Skin epidermis (tissue), 12 donors: ENCODE results near the gene BEND4.
"Not testable (repeated sequence)": the region's sequence is repeated elsewhere in the genome, so short reads cannot be mapped to it uniquely, and the experiment has no call there.

Source experiments
- H3K27ac ChIP-seq, 21 experiments: fragments of 200-600 bp; sonication (generic) in 11 of 21; one replicate each; pipeline ENCODE4 v1.5.0; 2020; ENCODE audit warnings: mild to moderate bottlenecking in 3 of 21, inconsistent platforms in 2 of 21, moderate library complexity in 2 of 21
- H3K4me3 ChIP-seq, 7 experiments: fragments of 200-600 bp; sonication (generic) in 2 of 7; one replicate each; pipeline ENCODE4 v1.5.0; 2020; ENCODE audit warnings: inconsistent platforms in 2 of 7, mild to moderate bottlenecking in 2 of 7, moderate library complexity in 1 of 7

BEND4 gene

GRCh38 chr4:42152507-42153504 lies at the start of gene BEND4:
Gene BEND4 (minus strand): TSS chr4:42152655. CDS start chr4:42152143, 512 bp downstream.
- H3K27ac ChIP-seq: peak within 1 kb of the TSS in 1 of 21 experiments; percentile 0
- peak within 1 kb of the TSS; percentile 17 to 41 (median 29) for H3K4me3 ChIP-seq

GRCh38 chr4:42197341-42197740 lies 44.9 kb upstream of the BEND4 start:
- Histone ChIP-seq H3K27ac (no peak overlapping the region), H3K4me3 (no peak overlapping the region)

DNA sequence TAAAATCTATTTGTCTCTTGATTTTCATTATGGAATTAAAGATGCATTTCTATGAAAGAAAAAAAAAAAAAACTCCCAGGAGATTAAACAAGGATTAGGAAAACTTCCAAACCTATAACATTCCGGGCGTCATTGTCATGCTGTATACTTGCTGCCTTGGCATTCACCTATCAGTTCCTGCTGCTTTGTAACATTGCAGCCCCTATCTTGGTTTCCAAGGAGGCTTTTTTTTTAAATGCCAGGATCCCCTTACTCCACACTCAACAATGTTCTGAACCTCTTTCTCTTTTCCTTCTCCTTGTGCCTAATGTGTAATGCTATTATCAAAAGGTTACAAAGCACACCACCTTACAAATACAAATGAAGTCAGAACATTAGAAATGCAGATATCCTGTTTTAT lies 20.5 kb upstream of the BEND4 start:
- H3K4me3 ChIP-seq: no peak overlapping the region
- H3K27ac ChIP-seq: no peak overlapping the region

- H3K4me3 ChIP-seq: no peak overlapping the region
- no peak overlapping the region for H3K27ac ChIP-seq
Measured at GRCh38 chr4:42172128-42172790, 19.8 kb upstream of the BEND4 start.

GRCh38 chr4:42167709-42168108 lies 15.3 kb upstream of the BEND4 start:
- Histone ChIP-seq H3K4me3 (no peak overlapping the region), H3K27ac (no peak overlapping the region)

DNA sequence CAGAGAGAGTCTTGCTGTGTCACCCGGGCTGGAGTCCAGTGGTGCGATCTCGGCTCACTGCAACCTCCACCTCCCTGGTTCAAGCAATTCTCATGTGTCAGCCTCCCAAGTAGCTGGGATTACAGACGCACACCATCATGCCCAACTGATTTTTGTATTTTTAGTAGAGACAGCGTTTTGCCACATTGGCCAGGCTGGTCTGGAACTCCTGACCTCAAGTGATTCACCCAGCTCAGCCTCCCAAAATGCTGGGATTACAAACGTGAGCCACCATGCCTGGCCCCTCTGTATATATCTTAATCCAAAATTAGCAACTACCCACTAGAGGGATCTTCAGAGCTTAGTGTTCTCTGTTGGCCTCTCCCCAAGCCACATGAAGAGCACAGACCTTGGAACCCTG lies 13.7 kb upstream of the BEND4 start:
- not testable (repeated sequence) for H3K27ac ChIP-seq, H3K4me3 ChIP-seq

DNA sequence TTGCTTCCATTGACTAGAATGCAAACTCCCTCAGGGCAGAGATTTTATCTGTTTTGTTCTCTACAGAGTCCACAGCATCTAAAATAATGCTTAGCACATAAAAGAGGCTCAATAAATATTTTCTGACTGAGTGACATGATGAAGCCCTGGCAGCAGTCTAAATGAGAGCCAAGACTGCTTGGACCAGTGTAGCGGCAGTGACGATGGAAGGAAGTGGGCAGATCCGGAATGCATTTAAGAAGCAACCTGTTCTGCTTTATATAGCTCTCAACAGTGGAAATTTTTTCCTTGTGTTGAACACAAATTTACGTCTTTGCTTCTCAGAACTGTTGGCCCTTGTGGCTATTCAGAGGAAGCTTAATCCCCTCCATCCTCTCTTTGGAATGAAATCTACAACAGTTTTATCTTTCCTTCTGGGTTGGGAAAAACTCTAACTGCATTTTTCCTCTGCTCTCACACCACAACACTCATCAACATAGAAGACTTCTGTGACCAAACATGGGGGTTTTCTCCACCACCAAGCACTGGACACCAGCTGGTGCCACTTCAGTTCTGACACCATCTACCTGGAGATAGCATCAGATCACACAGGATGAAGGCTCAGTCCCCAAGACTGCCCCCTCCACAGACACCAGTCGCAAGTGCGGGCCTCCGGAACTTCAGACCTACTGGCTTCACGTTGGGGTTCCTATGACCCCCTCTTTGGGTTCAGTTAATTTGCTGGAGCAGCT lies 7.0 kb upstream of the BEND4 start:
- H3K4me3 ChIP-seq: no peak overlapping the region
- H3K27ac ChIP-seq: no peak overlapping the region

DNA sequence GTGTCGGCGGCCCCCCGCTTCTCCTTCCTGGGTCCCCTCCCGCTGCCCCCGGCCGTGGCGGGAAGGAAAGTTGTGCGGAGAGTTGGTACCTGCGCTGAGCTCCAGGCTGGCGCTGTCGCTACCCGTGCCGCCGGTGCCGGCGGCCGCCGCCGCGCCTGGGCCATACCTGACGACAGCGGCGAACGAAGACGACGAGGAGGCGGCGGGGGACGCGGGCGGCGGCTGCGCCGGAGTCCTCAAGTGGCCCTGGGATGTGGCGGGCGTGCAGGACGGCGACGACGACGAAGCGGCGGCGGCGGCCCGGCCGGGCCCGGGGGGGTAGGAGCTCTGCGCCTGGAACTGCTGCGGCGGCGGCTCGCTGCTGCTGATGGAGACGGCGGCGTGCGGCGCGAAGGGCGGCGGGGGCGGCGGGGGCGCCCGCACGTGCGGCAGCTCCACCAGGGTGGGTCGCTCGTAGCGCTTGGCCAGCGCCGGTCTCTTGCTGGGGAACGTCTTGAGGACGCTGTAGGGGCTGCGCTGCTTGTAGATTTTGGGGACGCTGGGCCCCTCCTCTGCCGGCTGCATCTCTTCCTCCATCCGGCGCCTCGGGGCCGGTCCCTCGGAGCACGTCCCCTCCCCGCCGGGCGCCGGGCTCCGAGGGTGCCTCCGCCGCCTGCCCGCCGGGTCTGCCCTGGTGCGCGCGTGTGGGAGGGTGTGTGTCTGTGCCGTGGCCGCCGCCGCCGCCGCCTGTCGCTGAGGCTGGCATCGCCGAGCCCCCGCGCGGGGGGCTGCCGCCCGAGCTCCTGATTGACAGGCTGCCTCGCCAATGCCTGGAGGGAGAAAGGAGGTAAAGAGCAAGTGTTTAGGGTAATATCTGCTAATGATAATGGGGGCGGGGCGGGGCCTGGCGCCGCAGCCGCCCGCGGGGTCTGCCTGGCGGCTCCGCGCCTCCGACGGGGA lies 618 bp downstream of the BEND4 start:
- Histone ChIP-seq H3K27ac (peak overlapping the region in 1 of 21 experiments; percentile 0), H3K4me3 (peak overlapping the region; percentile 17 to 41 (median 29))

GRCh38 chr4:42150653-42151567 lies 1.5 kb downstream of the BEND4 start:
- H3K27ac ChIP-seq: peak overlapping the region in 1 of 21 experiments; percentile 0

DNA sequence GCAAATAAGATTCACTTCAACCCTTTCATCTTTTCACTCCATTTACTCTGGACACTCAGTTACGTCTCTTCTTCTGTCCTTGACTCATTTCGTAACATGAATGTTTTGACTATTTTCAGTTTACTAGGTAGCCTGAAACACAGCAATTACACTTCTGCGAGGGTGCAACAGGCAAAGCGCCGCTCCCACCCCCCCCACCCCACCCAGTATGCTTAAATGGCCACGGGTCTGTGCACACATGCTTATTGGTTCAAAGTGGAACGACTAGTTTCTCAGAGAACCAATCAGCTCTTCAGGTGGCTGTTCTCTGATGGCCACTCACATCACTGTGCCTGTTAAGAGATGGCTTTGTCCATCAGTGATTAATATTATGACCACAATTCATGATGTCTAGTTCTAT lies 3.5 kb downstream of the BEND4 start:
- Histone ChIP-seq H3K4me3 (no peak overlapping the region), H3K27ac (no peak overlapping the region)

More at GRCh38 chr4:42150653-42151567, 1.5 kb downstream of the BEND4 start:
- H3K4me3 ChIP-seq: peak overlapping the region; percentile 10 to 41 (median 29)

DNA sequence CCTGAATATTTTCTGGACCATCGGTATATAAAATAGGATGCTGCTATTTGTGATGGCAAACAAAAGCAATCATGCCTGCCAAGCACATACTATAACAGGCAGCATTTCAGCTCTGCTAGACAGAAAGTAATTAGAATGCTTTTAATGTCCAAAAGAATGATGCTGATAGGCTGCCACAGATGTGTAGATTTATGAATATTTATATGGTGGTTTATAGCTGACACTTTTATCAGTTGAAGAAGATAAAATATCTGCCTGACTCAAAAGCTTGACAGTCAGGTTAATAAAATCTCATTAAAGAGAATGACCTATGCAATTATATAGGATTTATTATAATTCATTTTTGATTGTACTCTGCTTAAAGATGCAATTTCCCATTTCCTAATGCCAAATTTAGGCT lies 4.0 kb downstream of the BEND4 start:
- no peak overlapping the region for H3K27ac ChIP-seq
- no peak overlapping the region for H3K4me3 ChIP-seq

DNA sequence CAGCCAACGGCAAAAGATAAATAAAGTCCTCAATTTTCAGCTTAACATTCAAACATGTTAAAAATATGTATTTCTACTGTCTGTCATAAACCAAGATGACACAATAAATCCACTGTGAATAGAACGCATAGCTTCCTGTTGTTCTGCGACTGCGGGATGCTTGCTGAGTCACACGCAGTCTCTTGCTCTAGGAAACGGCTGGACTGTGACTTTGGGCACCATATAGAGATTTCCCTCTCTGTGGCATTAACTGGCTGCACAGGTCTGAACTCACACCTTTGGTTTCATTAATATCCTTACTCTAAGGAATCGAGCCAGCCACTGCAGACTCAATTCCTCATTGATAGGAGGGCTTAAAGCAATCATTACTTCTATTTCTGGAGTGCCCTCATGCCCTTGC lies 8.4 kb downstream of the BEND4 start:
- Histone ChIP-seq H3K4me3 (no peak overlapping the region), H3K27ac (no peak overlapping the region)

DNA sequence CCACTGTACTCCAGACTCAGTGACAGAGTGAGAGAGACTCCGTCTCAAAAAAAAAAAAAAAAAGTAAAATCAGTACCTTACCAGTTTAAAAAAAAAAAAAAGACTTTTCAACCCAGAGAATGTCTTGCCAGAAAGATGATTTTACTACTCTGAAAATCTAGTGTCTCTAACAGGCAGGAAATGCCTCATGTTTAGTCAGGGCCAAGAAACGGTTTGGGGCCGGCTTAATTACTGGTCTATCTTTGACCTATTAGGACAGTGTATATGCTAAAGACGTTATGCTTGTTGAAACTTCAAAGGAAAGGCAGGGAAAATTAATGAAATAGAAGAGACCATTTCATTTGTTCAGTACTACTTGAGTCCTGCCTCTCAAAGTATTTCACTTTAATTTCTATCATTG lies 9.9 kb downstream of the BEND4 start:
- Histone ChIP-seq H3K4me3 (no peak overlapping the region), H3K27ac (no peak overlapping the region)

- H3K27ac ChIP-seq: no peak overlapping the region
- H3K4me3 ChIP-seq: no peak overlapping the region
Measured at GRCh38 chr4:42136371-42136770, 16.1 kb downstream of the BEND4 start.

DNA sequence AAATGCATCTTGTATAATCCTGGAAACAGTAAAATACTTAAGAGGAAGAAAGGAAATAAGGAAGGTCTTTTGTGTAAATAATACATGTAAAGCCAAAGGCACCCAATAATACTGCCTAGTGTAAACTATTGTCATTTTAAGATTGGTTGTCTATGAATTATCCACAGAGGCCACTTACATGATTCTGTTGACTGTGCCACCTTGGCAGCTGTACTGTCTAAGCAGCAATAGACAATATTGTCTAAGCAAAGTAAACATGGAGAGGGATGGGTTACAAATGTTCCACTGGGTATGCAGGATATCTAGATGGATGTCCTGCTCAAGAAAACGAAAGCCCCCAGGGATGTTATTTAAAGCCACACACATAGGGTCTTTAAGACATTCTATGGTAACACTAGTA lies 19.4 kb downstream of the BEND4 start:
- Histone ChIP-seq H3K27ac (no peak overlapping the region), H3K4me3 (no peak overlapping the region)

- Histone ChIP-seq H3K4me3 (no peak overlapping the region), H3K27ac (no peak overlapping the region)
Measured at GRCh38 chr4:42132099-42132498, 20.4 kb downstream of the BEND4 start.

DNA sequence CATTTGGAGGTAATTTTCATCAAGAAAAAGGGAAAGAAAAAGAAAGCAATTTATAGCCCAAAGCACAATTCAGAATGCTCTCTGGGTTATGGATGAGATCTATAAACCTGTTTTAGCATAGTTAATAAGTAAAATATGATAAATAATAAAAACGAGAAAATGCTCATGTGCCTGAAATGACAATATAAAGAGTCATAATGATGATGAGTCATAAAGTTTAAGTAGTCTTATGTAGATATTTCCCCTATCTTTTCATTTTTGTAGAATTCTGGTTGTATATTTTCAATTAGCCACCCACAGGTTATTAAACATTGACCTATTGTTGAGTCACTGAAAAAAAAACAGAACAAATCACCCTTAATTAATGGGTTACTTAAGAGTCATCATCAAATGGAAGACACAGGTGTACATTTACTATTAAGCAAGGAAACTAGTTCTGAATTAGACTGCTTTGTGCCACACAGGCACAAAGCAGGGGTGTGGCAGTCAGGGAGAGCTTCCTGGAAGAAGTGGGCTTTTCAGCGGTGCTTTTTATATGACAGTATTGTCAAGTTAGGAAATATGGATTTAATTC lies 29.3 kb downstream of the BEND4 start:
- no peak overlapping the region for H3K27ac ChIP-seq
- H3K4me3 ChIP-seq: no peak overlapping the region

GRCh38 chr4:42122237-42122636 lies 30.2 kb downstream of the BEND4 start:
- H3K4me3 ChIP-seq: no peak overlapping the region
- H3K27ac ChIP-seq: no peak overlapping the region
